ENCODE data around the gene ZNF57. TPM values are rescaled to one million over a fixed set of nuclear protein-coding genes. Genes with fewer than 3 reads are reported as not detected.

The ZNF57 gene
- total and polyA plus RNA-seq, 9 of the 15 experiments (the other 6 are each of a cell fraction or from before 2014, with no cell fraction given) = 3.9 to 13.5 (median 7.8) TPM

DNA sequence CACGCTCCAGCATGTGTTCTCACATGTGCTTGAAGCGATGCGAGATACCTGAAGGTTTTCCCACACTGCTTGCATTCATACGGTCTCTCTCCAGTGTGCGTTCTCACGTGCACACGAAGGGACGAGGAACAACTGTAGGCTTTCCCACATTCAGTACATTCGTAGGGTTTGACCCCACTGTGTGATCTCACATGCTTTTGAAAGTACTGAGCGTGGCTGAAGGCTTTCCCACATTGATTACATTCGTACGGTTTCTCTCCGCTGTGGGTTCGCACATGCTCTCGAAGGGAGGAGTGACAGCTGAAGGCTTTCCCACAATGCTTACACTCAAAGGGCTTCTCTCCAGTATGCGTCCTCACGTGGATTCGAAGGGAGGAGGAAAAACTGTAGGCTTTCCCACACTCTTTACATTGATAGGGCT is 32.8 kb downstream of the ZNF57 start (continued):
- TF ChIP-seq, protein P1, sequence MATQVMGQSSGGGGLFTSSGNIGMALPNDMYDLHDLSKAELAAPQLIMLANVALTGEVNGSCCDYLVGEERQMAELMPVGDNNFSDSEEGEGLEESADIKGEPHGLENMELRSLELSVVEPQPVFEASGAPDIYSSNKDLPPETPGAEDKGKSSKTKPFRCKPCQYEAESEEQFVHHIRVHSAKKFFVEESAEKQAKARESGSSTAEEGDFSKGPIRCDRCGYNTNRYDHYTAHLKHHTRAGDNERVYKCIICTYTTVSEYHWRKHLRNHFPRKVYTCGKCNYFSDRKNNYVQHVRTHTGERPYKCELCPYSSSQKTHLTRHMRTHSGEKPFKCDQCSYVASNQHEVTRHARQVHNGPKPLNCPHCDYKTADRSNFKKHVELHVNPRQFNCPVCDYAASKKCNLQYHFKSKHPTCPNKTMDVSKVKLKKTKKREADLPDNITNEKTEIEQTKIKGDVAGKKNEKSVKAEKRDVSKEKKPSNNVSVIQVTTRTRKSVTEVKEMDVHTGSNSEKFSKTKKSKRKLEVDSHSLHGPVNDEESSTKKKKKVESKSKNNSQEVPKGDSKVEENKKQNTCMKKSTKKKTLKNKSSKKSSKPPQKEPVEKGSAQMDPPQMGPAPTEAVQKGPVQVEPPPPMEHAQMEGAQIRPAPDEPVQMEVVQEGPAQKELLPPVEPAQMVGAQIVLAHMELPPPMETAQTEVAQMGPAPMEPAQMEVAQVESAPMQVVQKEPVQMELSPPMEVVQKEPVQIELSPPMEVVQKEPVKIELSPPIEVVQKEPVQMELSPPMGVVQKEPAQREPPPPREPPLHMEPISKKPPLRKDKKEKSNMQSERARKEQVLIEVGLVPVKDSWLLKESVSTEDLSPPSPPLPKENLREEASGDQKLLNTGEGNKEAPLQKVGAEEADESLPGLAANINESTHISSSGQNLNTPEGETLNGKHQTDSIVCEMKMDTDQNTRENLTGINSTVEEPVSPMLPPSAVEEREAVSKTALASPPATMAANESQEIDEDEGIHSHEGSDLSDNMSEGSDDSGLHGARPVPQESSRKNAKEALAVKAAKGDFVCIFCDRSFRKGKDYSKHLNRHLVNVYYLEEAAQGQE (IDR thresholded peaks at IDR 0.05; ENCODE audit: borderline replicate concordance) = peak; percentile 33; the same call in 1 of the 2 replicates
- TF ChIP-seq, protein P1 (CRISPR knock-in tag; IDR thresholded peaks at IDR 0.05; ENCODE audit: low read depth) = no peak
- TF ChIP-seq ZNF830 (CRISPR knock-in tag; IDR thresholded peaks at IDR 0.05) (no peak), TRIM28 (IDR thresholded peaks at IDR 0.05) (peak; percentile 100), ATF7 (IDR thresholded peaks at IDR 0.05) (peak; percentile 31; the same call in 1 of the 2 replicates), BRF1 (IDR thresholded peaks at IDR 0.05; ENCODE audit: borderline replicate concordance, extremely low read depth, insufficient read length) (no peak), RBM25 (IDR thresholded peaks at IDR 0.05; ENCODE audit: low read depth, low read length, severe bottlenecking) (peak; percentile 90), NFE2 (IDR thresholded peaks at IDR 0.05; ENCODE audit: low read depth) (no peak), ARNT (IDR thresholded peaks at IDR 0.05) (peak in 1 of 2 experiments; percentile 69; a peak in 1 of 4 replicates), LEF1 (IDR thresholded peaks at IDR 0.05) (peak; percentile 44; the same call in 1 of the 2 replicates)
- TF ChIP-seq, protein P2, sequence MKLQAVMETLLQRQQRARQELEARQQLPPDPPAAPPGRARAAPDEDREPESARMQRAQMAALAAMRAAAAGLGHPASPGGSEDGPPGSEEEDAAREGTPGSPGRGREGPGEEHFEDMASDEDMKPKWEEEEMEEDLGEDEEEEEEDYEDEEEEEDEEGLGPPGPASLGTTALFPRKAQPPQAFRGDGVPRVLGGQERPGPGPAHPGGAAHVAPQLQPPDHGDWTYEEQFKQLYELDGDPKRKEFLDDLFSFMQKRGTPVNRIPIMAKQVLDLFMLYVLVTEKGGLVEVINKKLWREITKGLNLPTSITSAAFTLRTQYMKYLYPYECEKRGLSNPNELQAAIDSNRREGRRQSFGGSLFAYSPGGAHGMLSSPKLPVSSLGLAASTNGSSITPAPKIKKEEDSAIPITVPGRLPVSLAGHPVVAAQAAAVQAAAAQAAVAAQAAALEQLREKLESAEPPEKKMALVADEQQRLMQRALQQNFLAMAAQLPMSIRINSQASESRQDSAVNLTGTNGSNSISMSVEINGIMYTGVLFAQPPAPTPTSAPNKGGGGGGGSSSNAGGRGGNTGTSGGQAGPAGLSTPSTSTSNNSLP (IDR thresholded peaks at IDR 0.05; ENCODE audit: borderline replicate concordance, low read depth, low read length) = no peak
- TF ChIP-seq, protein P3, sequence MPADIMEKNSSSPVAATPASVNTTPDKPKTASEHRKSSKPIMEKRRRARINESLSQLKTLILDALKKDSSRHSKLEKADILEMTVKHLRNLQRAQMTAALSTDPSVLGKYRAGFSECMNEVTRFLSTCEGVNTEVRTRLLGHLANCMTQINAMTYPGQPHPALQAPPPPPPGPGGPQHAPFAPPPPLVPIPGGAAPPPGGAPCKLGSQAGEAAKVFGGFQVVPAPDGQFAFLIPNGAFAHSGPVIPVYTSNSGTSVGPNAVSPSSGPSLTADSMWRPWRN (IDR thresholded peaks at IDR 0.05; ENCODE audit: low read depth) = no peak
- TF ChIP-seq, protein P4, sequence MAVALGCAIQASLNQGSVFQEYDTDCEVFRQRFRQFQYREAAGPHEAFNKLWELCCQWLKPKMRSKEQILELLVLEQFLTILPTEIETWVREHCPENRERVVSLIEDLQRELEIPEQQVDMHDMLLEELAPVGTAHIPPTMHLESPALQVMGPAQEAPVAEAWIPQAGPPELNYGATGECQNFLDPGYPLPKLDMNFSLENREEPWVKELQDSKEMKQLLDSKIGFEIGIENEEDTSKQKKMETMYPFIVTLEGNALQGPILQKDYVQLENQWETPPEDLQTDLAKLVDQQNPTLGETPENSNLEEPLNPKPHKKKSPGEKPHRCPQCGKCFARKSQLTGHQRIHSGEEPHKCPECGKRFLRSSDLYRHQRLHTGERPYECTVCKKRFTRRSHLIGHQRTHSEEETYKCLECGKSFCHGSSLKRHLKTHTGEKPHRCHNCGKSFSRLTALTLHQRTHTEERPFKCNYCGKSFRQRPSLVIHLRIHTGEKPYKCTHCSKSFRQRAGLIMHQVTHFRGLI (CRISPR knock-in tag; IDR thresholded peaks at IDR 0.05) = no peak
- TF ChIP-seq, protein P5, sequence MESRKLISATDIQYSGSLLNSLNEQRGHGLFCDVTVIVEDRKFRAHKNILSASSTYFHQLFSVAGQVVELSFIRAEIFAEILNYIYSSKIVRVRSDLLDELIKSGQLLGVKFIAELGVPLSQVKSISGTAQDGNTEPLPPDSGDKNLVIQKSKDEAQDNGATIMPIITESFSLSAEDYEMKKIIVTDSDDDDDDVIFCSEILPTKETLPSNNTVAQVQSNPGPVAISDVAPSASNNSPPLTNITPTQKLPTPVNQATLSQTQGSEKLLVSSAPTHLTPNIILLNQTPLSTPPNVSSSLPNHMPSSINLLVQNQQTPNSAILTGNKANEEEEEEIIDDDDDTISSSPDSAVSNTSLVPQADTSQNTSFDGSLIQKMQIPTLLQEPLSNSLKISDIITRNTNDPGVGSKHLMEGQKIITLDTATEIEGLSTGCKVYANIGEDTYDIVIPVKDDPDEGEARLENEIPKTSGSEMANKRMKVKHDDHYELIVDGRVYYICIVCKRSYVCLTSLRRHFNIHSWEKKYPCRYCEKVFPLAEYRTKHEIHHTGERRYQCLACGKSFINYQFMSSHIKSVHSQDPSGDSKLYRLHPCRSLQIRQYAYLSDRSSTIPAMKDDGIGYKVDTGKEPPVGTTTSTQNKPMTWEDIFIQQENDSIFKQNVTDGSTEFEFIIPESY (CRISPR knock-in tag; IDR thresholded peaks at IDR 0.05) = 0 out of 2 replicates have a peak, but pooled peaks have one; percentile 53

Measured in K562 (cell line).